HEK293 (cell line): Measurements from ENCODE around the gene MBD6.
"Not testable (repeated sequence)": the region's sequence is repeated elsewhere in the genome, so short reads cannot be mapped to it uniquely, and the experiment has no call there.

Source experiments
- CTCF ChIA-PET: fragments of 350-600 bp; formaldehyde crosslinking; extraction: SDS; loops from one replicate; lab custom pipeline; 2021; ENCODE audit warnings: antibody characterized with exemption; lab: Yijun Ruan, JAX
- POLR2A ChIA-PET: fragments of 300-600 bp; formaldehyde crosslinking; extraction: SDS; loops from one replicate; lab custom pipeline; 2020; ENCODE audit warnings: antibody characterized with exemption, inconsistent platforms; lab: Yijun Ruan, JAX
- H3K27ac ChIP-seq: fragments of 200-500 bp; sonication (Bioruptor generic); 2 replicates; pipeline ENCODE4 v1.5.1; 2014; ENCODE audit warnings: low read depth, low read length, control low read depth, inconsistent platforms; ENCODE audit errors: extremely low read depth
- H3K36me3 ChIP-seq, 2 experiments: fragments of 200-500 bp in 1 of 2; sonication (Bioruptor generic) in 1 of 2; 1 replicate in 1 of 2; 2 replicates in 1 of 2; pipeline ENCODE4 v1.5.1; 2014 to 2017; ENCODE audit warnings: inconsistent platforms in 2 of 2, low read length in 2 of 2; ENCODE audit not compliant: control insufficient read depth in 2 of 2, insufficient read depth in 1 of 2
- H3K4me1 ChIP-seq: fragments of 200-500 bp; sonication (Bioruptor generic); 2 replicates; pipeline ENCODE4 v1.5.1; 2014; ENCODE audit warnings: mild to moderate bottlenecking, low read length, inconsistent platforms; ENCODE audit not compliant: control insufficient read depth, insufficient read depth
- H3K4me3 ChIP-seq: 2 replicates; pipeline ENCODE4 v1.5.1; 2011; ENCODE audit warnings: low read depth, mild to moderate bottlenecking, control low read depth, low read length, moderate library complexity
- H3K9me3 ChIP-seq: fragments of 200-500 bp; sonication (Bioruptor generic); 2 replicates; pipeline ENCODE4 v1.5.1; 2014; ENCODE audit warnings: low read depth, low read length, inconsistent platforms; ENCODE audit not compliant: control insufficient read depth, insufficient read depth
- REST ChIP-seq: fragments of 450-650 bp; formaldehyde crosslinking; IDR thresholded peaks from 2 replicates; pipeline ENCODE4 v1.5.1; 2016; ENCODE audit warnings: missing biosample characterization, missing genetic modification characterization
- ZNF18 ChIP-seq: fragments of 450-650 bp; formaldehyde crosslinking; IDR thresholded peaks from 2 replicates; pipeline ENCODE4 v1.5.1; 2016; ENCODE audit warnings: missing biosample characterization, missing genetic modification characterization
- ZNF791 ChIP-seq: fragments of 450-650 bp; formaldehyde crosslinking; IDR thresholded peaks from 2 replicates; pipeline ENCODE4 v1.5.1; 2016; ENCODE audit warnings: missing biosample characterization, missing genetic modification characterization
- TF ChIP-seq, protein P1 (sequence below): fragments of 450-650 bp; formaldehyde crosslinking; IDR thresholded peaks from 2 replicates; pipeline ENCODE4 v1.5.1; 2016; ENCODE audit warnings: missing biosample characterization, missing genetic modification characterization
- TF ChIP-seq, protein P2 (sequence below): fragments of 450-650 bp; formaldehyde crosslinking; IDR thresholded peaks from 2 replicates; pipeline ENCODE4 v1.5.1; 2017; ENCODE audit warnings: missing biosample characterization, missing genetic modification characterization
- TF ChIP-seq, protein P3 (sequence below): fragments of 450-650 bp; formaldehyde crosslinking; optimal IDR thresholded peaks from 2 replicates; pipeline ENCODE3; 2016; ENCODE audit warnings: missing biosample characterization, mild to moderate bottlenecking, missing genetic modification characterization

MBD6 gene

DNA sequence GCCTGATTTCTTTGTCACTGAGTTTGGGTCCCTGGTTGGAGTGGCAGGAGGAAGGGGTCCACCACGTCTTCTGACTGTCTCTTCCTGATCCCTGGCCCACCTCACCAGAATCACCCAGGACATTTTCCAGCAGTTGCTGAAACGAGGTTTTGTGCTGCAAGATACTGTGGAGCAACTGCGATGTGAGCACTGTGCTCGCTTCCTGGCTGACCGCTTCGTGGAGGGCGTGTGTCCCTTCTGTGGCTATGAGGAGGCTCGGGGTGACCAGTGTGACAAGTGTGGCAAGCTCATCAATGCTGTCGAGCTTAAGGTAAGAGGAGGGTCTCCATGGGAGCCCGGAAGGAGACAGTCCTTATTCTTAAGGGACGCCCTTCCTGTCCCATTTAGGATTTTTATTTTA is 22.4 kb upstream of the MBD6 start:
- Histone ChIP-seq H3K27ac (no peak overlapping the region), H3K4me1 (no peaks in the 10 kb centered on the region), H3K9me3 (no peaks in the 10 kb centered on the region), H3K36me3 (peaks cover 79 to 87% of the 10 kb centered on the region in 2 experiments), H3K4me3 (no peak overlapping the region)
- TF ChIP-seq ZNF791 (tag by site-specific recombination) = no peak
- TF ChIP-seq, protein P1, sequence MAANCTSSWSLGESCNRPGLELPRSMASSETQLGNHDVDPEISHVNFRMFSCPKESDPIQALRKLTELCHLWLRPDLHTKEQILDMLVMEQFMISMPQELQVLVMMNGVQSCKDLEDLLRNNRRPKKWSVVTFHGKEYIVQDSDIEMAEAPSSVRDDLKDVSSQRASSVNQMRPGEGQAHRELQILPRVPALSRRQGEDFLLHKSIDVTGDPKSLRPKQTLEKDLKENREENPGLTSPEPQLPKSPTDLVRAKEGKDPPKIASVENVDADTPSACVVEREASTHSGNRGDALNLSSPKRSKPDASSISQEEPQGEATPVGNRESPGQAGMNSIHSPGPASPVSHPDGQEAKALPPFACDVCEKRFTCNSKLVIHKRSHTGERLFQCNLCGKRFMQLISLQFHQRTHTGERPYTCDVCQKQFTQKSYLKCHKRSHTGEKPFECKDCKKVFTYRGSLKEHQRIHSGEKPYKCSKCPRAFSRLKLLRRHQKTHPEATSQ (tag by site-specific recombination) = no peak
- TF ChIP-seq, protein P2, sequence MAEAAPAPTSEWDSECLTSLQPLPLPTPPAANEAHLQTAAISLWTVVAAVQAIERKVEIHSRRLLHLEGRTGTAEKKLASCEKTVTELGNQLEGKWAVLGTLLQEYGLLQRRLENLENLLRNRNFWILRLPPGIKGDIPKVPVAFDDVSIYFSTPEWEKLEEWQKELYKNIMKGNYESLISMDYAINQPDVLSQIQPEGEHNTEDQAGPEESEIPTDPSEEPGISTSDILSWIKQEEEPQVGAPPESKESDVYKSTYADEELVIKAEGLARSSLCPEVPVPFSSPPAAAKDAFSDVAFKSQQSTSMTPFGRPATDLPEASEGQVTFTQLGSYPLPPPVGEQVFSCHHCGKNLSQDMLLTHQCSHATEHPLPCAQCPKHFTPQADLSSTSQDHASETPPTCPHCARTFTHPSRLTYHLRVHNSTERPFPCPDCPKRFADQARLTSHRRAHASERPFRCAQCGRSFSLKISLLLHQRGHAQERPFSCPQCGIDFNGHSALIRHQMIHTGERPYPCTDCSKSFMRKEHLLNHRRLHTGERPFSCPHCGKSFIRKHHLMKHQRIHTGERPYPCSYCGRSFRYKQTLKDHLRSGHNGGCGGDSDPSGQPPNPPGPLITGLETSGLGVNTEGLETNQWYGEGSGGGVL (tag by site-specific recombination) = no peak
- no peak for TF ChIP-seq ZNF18 (tag by site-specific recombination)
- TF ChIP-seq, protein P3, sequence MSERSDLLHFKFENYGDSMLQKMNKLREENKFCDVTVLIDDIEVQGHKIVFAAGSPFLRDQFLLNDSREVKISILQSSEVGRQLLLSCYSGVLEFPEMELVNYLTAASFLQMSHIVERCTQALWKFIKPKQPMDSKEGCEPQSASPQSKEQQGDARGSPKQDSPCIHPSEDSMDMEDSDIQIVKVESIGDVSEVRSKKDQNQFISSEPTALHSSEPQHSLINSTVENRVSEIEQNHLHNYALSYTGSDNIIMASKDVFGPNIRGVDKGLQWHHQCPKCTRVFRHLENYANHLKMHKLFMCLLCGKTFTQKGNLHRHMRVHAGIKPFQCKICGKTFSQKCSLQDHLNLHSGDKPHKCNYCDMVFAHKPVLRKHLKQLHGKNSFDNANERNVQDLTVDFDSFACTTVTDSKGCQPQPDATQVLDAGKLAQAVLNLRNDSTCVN (tag by site-specific recombination) = no peak
- TF ChIP-seq REST (tag by site-specific recombination) = no peak
- CTCF ChIA-PET = no interaction called here
- POLR2A ChIA-PET = interaction anchor here (1.1 to 1.3 kb wide), 2 partner anchors 14 to 24 kb away, joined by 3 to 4 read pairs; no protein-coding TSS in a partner anchor

GRCh38 chr12:57502311-57502969 is 20.2 kb upstream of the MBD6 start:
- POLR2A ChIA-PET = interaction anchor here (0.7 to 3.2 kb wide), 4 partner anchors 14 to 1493 kb away, joined by 3 to 15 read pairs (median 6); partner anchors contain the start of gene DDIT3
- CTCF ChIA-PET = interaction anchor here (0.5 kb wide), 1 partner anchor 258 kb away, joined by 3 read pairs; no protein-coding TSS in a partner anchor
- peaks cover 82 to 84% of the 10 kb centered on the region in 2 experiments for H3K36me3 ChIP-seq

GRCh38 chr12:57506541-57506940 is 16.1 kb upstream of the MBD6 start:
- POLR2A ChIA-PET = interaction anchor here (0.6 to 1.3 kb wide), 2 partner anchors 13 to 46 kb away, joined by 3 to 5 read pairs; partner anchors contain the start of gene DDIT3

More at GRCh38 chr12:57502311-57502969, 20.2 kb upstream of the MBD6 start:
- not testable (repeated sequence) for H3K4me1 ChIP-seq, H3K27ac ChIP-seq, H3K9me3 ChIP-seq, H3K4me3 ChIP-seq

DNA sequence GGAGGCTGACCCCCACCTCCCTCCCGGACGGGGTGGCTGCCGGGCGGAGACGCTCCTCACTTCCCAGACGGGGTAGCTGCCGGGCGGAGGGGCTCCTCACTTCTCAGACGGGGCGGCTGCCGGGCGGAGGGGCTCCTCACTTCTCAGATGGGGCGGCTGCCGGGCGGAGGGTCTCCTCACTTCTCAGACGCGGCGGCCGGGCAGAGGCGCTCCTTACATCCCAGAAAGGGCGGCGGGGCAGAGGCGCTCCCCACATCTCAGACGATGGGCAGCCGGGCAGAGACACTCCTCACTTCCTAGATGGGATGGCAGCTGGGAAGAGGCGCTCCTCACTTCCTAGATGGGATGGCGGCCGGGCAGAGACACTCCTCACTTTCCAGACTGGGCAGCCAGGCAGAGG is 14.8 kb upstream of the MBD6 start:
- CTCF ChIA-PET, H3K27ac ChIP-seq, POLR2A ChIA-PET, H3K9me3 ChIP-seq, H3K4me3 ChIP-seq, H3K4me1 ChIP-seq: not testable (repeated sequence)
- H3K36me3 ChIP-seq = peaks cover 58 to 77% of the 10 kb centered on the region in 2 experiments

More at GRCh38 chr12:57506541-57506940, 16.1 kb upstream of the MBD6 start:
- H3K9me3 ChIP-seq, CTCF ChIA-PET, H3K4me1 ChIP-seq, H3K4me3 ChIP-seq, H3K27ac ChIP-seq: not testable (repeated sequence)
- H3K36me3 ChIP-seq = peaks cover 64 to 76% of the 10 kb centered on the region in 2 experiments
